ENCODE data around the gene KDELR3. TPM values are rescaled to one million over a fixed set of nuclear protein-coding genes. Genes with fewer than 3 reads are reported as not detected.
A peak's percentile ranks its signal among the peaks of the same experiment; 100 is the strongest.

KDELR3 gene
- total RNA-seq, 3 donors from 2014 or later (not counting 1 experiment from before 2014, with no cell fraction given) = 0.25 TPM; not detected in 2

DNA sequence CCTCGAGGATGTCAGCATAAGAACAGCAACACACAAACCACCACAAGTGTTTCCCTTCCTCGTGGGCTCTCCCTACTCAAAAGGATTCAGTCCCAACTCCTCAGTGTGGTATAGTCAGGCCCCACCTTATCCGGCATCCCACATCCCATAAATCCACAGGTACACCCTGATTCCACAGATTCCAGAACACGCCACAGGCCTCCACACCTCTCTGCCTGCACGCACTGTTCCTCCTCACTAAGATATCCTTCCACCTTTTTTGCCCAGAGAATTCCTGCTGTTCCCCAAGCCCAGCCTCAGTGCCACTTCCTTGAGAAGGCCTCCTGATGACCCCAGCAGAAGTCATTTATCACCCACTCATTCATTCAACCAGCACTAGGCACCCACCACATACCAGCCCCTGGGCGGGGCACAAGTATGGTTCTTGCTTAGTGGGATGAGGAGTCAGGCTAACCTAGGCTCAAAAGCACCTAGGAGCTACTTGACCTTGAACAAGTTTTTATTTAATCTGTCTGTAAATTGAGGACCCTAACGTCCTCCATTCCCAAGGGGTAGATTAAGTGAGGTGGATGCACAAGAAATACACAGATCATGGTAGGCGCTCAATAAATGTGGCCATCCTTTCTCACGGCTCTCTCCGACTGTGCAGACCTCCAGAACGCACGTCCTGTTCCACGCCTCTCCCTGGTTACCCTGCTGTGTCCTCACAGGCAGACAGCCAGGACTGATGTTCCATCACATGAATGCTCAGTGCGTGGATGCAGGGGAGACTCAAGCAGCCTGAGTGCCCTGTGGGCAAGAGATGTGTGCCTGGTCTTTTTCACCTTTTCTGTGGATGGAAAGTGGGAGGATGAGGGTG, 10.8 kb upstream of the KDELR3 start:
- DNase-seq (no peak), ATAC-seq (no peak)
- Histone ChIP-seq H3K9me3 (ENCODE audit: control insufficient read depth, insufficient read depth, low read length) (no peaks in the 10 kb centered on the region), H3K27me3 (ENCODE audit: control insufficient read depth, insufficient read depth, low read length) (peaks cover 29% of the 10 kb centered on the region), H3K27ac (ENCODE audit: low read length) (no peak overlapping the region), H3K4me3 (ENCODE audit: low read length) (no peak overlapping the region), H3K36me3 (ENCODE audit: control insufficient read depth, insufficient read depth, low read length) (no peaks in the 10 kb centered on the region), H3K4me1 (ENCODE audit: control insufficient read depth, insufficient read depth, low read length) (peaks cover 17% of the 10 kb centered on the region)
- peak overlapping the region; percentile 66 for H3K4me3 Mint-ChIP-seq
- no peak for TF ChIP-seq CTCF (IDR thresholded peaks at IDR 0.05)
- intact Hi-C loops (cut with micrococcal nuclease) = no loop called here
- peak overlapping the region in 1 of 2 donors; percentile 6 for H3K27ac Mint-ChIP-seq
- no peaks in the 10 kb centered on the region for H3K9me3 Mint-ChIP-seq
- H3K36me3 Mint-ChIP-seq = no peaks in the 10 kb centered on the region
- H3K4me1 Mint-ChIP-seq = peaks cover 4 to 22% of the 10 kb centered on the region in 2 donors
- H3K27me3 Mint-ChIP-seq (ENCODE audit: low read depth in 2 of 2) = peaks cover 59% of the 10 kb centered on the region in 2 donors
- 84% methylated on average over 14 of the region's 14 CpGs for whole genome bisulfite sequencing (ENCODE audit: insufficient coverage)

DNA sequence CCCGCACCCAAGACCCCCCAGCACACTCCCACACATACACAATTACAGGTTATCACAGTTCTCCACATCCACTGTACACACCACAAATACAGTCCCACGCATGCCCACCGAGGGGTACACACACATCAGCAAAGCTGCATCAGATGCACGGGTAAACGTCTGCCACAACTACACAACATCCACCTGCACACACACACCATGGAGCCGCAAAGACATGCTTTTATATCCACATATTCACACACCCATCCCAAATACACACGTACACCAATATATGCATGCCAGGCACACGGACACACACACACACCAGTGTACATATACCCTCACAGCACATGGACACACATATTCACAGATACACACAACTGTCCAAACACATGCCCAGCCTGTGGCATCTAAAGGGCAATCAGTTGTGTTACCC, 7.5 kb upstream of the KDELR3 start:
- Mint-ChIP-seq H3K27me3 (ENCODE audit: low read depth in 2 of 2) (peaks cover 55 to 59% of the 10 kb centered on the region in 2 donors), H3K9me3 (no peaks in the 10 kb centered on the region), H3K4me1 (peaks cover 0 to 22% of the 10 kb centered on the region in 2 donors), H3K36me3 (no peaks in the 10 kb centered on the region), H3K27ac (no peak overlapping the region), H3K4me3 (no peak overlapping the region)
- intact Hi-C loops (cut with micrococcal nuclease) = no loop called here
- no peaks in the 10 kb centered on the region for H3K36me3 ChIP-seq (ENCODE audit: control insufficient read depth, insufficient read depth, low read length)
- H3K4me3 ChIP-seq (ENCODE audit: low read length) = no peak overlapping the region
- H3K27ac ChIP-seq (ENCODE audit: low read length) = no peak overlapping the region
- WGBS (ENCODE audit: insufficient coverage) = 74% methylated on average over 7 of the region's 8 CpGs
- ATAC-seq = no peak
- no peak for DNase-seq
- H3K9me3 ChIP-seq (ENCODE audit: control insufficient read depth, insufficient read depth, low read length) = no peaks in the 10 kb centered on the region
- TF ChIP-seq CTCF (IDR thresholded peaks at IDR 0.05) = no peak
- H3K27me3 ChIP-seq (ENCODE audit: control insufficient read depth, insufficient read depth, low read length) = peaks cover 26% of the 10 kb centered on the region
- H3K4me1 ChIP-seq (ENCODE audit: control insufficient read depth, insufficient read depth, low read length) = peaks cover 10% of the 10 kb centered on the region

- H3K27ac ChIP-seq (ENCODE audit: low read length) = no peak overlapping the region
- H3K27me3 ChIP-seq (ENCODE audit: control insufficient read depth, insufficient read depth, low read length) = peaks cover 26% of the 10 kb centered on the region
- intact Hi-C loops (cut with micrococcal nuclease) = no loop called here
- DNase-seq (no peak), ATAC-seq (peak; percentile 28 to 29 (median 28))
- no peaks in the 10 kb centered on the region for H3K36me3 Mint-ChIP-seq
- H3K9me3 Mint-ChIP-seq = no peaks in the 10 kb centered on the region
- H3K9me3 ChIP-seq (ENCODE audit: control insufficient read depth, insufficient read depth, low read length) = no peaks in the 10 kb centered on the region
- WGBS (ENCODE audit: insufficient coverage) = 57% methylated on average over 8 of the region's 9 CpGs
- H3K27ac Mint-ChIP-seq = peak overlapping the region in 1 of 2 donors; percentile 13
- H3K4me3 Mint-ChIP-seq = no peak overlapping the region
- H3K4me3 ChIP-seq (ENCODE audit: low read length) = no peak overlapping the region
- no peak for TF ChIP-seq CTCF (IDR thresholded peaks at IDR 0.05)
- H3K4me1 ChIP-seq (ENCODE audit: control insufficient read depth, insufficient read depth, low read length) = peaks cover 10% of the 10 kb centered on the region
- no peaks in the 10 kb centered on the region for H3K36me3 ChIP-seq (ENCODE audit: control insufficient read depth, insufficient read depth, low read length)
- peaks cover 0 to 22% of the 10 kb centered on the region in 2 donors for H3K4me1 Mint-ChIP-seq
- H3K27me3 Mint-ChIP-seq (ENCODE audit: low read depth in 2 of 2) = peaks cover 55 to 59% of the 10 kb centered on the region in 2 donors
Observed at GRCh38 chr22:38461057-38461413, 6.9 kb upstream of the KDELR3 start.

Measured in natural killer cell (primary cell).